Left hindlimb (tissue), 1 donor: ENCODE results near the gene ANTXRL.
"Not testable (repeated sequence)": the region's sequence is repeated elsewhere in the genome, so short reads cannot be mapped to it uniquely, and the experiment has no call there.

Experiments
- DNase-seq: peaks from one replicate; pipeline ENCODE4 v3.0.0-alpha.2; 2018

The ANTXRL gene

DNA sequence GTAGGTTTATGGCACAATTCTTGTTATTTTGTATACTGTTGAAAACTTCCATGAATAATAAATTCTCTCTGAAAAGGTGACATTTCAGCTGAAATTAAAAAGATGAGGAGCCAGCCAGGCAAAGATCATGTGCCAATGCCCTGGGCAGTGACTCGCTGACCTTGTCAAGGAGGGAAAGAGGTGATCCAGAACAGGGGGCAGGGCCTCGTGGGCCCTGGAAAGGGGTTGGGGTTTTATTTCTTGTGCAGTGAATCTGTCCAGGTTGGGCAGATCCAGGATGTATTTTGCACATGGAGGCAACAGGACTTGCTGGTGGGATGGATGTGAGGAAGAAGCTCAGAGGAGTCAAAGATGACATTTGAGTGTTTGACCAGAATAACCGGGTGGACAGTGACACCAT is 31.6 kb upstream of the ANTXRL start:
- DNase-seq, result not testable (repeated sequence)

DNA sequence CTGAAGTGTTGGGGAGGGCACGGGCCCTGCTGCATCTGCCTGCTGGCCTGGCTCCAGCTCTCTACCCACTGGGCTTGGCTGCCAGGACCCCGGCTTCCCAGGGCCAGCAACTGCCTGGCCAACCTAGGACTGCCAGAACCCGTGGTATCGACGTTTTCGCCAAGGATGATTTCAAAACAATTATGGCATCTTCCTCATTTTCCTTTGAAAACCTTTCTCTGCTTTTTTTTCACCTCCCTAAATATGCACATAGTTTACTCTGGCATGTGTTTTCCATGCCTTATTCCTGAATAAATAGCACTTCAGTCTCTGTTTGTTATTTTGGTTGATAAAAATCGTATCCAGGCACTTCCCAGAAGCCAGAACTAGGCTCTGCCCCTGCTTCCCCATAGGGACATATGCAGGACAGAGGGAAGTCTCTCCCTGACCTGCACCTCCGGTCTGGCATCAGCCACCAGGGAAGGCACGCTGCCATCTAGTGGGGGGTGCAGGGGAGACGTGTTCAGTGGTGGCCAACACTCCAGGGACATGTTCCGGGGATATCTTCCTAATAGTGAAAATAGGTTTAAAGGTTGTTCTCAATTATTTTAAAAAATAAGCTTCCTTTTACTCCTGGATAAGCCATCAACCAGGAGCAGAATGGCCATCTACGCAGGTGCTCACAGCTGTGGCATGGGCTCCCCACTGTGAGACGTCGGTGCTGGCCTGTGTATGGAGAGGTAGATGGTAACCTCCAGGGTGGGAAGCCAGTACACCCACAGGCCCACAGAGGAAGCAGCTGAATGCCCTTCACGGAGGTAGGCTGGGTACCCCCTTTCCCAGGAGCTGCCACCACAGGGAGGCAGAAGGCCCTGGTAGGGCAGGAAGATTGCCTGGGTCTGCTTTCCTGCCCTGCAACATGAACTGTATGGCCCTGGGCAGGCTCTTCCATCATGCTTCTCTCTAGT is 30.7 kb upstream of the ANTXRL start:
- DNase-seq, result no peak

DNA sequence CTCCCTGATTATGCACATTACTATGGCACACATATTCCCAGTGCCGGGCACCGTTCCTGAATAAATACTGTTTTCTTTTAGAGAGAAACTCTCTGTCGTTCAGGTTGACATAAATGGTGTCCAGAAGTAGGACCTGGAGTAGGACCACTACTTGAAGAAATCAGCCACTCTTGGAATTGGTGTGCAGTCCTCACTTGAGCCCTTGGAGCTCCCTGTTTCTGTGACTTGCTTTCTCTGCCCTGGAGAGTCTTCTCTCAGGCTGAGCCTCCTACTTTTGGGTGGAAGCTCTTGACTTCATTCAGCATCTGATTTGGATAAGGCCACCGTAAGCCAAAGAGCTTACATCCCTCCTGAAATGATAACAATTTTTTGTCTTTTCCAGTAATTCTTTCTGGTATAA is 29.7 kb upstream of the ANTXRL start:
- no peak for DNase-seq

DNA sequence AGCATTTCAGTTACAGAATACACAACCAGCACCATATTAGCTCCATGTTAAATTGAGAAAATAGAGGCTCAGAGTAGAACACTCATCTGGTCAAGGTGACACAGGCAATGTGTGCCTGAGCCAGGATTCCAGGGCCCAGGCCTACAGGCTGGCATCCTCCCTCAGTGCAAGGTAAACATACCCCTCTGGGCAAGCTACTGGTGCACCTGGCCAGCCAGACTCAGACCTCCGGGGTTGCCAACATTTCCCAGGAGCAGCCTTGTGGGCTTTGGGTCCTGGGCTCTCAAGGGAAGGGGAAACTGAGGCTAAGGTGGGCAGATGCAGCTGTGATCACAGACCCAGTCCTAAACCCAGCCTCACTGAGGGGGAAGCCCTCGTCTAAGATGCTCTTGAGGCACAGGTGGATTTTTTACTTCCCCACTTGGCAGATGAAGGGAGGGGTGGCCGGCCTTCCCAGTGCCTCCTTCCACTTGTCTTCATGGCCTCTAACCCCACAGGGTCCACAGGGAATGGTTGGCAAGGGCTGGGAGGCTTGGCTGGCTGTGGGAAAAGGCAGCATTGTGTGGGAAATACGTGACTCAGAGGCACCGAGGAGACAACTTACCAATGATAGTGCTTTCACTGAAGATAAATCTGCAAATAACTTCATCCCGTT is 23.8 kb upstream of the ANTXRL start:
- DNase-seq, result not testable (repeated sequence)

DNA sequence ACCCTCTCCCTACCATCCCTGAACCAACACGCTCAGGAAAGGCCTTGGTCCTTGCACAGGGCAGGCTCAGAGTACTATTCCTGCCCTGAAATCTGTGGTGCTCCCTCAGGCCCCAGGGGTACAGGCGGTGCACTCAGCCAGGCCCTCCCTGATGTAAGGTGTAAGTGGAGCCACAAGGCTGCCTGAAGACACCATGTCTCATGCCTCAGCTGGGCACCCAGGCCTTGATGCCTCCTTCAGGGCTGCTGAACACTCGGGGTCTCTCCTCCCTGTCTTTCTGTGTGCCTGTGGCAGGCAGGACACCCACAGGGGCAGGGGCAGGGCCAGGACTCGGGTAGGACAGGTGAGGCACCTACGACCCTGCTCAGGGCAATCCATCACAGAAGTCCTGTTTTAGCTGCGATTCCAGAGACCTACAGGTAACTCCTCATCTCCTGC is 22.9 kb upstream of the ANTXRL start:
- DNase-seq, result no peak

DNA sequence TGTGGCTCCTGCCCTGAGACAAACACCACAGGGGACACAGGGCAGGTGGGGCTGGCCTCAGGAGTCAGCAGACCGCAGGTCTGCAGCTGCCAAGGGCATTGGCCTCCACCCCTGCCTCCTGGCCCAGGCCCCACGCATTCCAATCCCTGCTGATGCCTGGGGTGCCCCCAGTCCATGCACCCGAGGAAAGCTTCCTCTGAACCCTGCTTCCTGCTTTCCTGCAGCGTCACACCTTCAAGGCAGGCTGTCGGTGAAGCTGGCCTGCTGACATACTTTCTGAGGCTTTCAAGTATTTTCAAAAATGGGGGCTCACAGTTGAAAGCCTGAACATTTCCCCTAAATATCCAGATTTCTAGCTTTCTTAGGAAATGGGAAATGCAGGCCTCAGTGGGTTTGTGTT is 22.5 kb upstream of the ANTXRL start:
- DNase-seq, result no peak

DNA sequence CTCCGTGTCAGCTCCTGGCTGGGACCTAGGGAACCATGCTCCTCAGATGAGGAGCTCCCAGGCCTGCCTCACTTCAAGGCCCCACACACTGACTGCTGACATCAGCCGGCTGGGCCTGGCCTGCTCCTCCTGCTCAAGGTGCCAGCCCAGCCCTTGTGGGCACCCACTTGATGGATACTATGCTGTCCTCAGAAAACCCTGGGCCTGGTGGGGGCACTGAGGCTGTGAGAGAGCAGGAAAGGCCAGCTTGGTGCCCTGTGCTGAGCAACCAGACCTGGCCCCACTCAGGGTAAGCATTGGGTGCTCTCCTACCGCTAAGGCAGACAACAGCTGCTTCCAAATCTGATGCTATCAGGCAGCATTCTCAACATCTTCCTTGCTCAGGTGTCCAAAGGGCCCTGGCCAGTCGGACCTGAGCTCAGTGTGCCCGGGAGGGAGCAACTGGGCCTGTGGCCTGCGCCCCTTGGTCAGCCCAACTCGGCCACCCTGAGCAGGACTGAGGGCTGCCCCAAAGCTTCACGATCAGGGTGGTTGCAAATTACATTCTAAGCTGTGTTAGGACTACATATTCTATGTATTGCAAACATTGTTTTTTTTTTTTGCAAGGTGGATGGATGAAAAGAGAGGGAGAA is 21.9 kb upstream of the ANTXRL start:
- DNase-seq, result no peak

DNA sequence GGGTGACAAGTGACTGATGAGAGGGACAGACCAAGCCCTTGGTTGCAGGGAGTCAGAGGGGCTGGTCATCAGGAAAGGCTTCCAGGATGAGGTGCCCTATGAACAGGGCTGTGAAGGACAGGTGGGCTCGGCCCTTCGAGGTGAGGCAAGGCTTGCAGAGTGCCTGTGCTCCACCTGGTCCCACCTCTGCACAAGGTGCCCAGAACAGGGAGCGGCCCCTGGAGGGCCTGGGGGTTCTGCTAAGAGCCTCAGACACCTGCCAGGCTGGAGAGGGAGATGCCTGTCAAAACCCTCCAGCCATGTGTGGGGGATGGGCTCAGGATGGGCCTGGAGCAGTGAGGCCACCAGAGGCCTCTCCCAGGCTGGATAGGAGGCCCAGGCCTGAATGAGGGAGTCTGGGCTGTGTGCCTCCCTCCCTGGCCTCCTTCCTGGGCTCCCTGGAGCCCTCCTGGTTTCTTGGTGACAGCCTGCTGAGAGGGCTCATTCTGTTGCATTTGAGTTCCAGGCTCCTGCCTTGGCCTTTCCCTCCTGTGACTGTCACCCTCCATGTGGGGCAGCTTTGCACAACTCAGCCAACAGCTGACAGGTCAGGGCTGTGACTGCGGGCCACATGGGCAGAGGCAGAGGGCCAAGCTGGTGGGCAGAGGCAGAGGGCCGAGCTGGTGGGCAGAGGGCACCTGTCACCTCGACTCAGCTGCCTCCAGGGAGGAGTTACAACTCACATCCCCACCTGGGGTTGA is 21.1 kb upstream of the ANTXRL start:
- DNase-seq, result not testable (repeated sequence)

DNA sequence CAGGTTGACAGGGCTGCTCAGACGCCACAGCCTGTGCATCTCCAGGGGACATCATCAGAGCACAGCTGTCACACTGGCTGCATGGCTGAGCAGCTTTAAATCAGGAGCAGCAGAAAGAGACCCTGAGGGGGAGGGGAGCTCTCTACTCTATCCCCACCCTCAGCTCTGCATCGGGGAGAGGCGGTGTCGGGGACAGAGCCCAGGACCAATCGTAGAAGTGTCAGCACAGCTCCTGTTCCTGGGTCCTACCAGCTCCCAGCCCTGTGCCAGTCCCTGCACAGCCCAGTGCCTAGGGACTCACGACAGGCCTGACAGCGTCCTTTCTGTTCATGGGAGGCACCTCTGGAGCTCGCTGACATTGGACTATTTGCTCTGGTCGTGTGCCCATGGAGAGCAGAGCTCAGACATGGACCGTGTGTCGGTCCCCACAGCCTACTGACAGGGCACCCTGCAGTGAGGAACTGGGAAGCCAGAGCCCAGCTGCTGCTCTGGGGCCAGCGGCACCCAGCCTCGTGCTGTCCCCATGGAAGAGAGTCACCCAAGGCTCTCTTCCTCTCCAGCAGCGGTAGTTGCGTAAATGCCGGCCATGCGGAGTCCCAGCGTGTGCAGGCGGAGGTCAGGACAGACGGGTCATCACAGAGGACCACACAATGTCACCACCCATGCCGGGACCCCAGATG is 20.4 kb upstream of the ANTXRL start:
- DNase-seq, result peak; percentile 13

DNA sequence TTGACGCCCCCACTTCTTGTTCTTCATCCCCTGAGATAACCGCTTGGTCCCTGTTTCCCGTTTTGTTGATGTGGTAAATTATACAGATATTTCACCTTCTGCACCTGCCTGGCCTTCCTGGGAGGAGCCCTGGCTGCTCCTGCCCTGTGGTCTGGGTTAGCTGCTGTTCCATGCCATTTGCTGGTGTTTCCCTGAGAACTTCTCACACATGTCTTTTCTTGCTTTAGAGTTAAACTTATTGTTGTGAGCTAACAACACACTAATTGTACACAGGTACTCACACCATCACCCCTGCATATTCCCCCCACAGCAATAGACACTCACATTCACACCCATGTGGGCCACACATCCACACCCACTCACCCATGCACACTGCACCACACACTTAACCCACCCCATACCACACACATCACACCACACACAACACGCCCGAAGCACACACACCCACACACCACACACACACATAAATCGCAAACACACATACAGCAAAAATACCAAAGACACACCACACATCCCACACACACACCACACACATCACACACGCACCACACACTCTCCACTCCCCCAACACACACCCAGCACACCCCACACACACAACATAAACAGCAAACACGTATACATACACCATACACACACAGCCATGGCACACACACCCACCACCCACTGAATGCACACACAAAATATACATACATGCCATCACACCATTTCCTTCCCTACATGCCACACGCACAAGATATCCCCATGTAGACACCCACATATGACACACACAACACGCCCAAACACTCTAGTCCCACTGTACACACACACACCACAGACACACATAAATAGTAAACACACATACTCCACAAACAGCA is 19.4 kb upstream of the ANTXRL start:
- no peak for DNase-seq

DNA sequence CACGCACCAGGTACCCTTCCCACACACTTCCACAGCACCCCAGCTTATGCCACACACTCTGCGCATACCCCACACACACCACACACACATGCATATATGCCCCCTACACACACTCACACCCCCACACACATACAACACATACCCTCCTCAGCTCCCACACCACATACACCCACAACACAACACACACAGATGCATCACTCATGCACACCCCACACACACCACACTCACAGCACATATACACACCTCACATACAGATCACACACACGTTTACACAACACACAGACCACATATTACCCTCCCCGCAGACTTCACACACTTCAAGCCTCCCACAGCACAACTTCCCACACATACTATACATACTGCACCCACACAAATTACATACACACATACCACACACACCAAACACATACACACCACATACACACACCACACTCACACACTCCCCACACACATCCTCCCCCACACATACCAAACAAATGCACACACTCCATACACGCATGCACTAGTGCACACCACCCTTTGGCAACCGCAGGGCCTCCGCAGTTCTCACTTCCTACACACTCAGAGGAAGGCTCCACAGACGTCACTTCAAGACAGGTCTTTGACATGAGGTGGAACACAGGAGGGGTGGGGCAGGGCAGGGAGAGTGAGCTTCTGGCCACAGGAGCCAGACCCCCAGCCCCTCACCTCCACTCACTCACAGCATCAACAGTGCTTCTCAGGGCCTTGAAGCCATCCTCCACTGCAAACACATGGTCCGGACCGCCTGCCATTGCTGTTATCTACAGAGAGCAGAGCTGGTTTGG is 18.5 kb upstream of the ANTXRL start:
- peak; percentile 9 for DNase-seq

DNA sequence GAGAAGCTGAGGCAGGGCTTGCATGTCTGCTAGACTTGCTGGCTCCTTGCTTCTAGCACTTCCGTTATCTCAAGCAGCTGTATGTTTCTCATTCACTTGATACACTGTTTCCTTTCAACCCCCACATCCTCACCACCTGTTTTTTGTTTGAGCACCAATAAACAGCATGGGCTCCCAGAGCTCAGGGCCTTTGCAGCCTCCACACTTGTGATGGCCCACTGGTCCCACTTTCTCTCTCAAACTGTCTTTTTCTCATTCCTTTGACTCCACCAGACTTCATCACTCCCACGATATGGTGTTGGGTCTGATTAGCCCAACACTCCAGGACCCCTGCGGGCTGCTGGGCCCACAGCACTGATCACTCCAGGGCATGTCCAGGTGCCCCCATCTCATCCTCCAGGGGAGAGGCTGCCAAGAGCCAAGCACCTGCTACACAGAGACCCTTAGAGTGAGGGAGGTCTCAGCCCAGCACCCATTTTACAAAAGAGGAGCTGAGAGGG is 17.2 kb upstream of the ANTXRL start:
- not testable (repeated sequence) for DNase-seq

DNA sequence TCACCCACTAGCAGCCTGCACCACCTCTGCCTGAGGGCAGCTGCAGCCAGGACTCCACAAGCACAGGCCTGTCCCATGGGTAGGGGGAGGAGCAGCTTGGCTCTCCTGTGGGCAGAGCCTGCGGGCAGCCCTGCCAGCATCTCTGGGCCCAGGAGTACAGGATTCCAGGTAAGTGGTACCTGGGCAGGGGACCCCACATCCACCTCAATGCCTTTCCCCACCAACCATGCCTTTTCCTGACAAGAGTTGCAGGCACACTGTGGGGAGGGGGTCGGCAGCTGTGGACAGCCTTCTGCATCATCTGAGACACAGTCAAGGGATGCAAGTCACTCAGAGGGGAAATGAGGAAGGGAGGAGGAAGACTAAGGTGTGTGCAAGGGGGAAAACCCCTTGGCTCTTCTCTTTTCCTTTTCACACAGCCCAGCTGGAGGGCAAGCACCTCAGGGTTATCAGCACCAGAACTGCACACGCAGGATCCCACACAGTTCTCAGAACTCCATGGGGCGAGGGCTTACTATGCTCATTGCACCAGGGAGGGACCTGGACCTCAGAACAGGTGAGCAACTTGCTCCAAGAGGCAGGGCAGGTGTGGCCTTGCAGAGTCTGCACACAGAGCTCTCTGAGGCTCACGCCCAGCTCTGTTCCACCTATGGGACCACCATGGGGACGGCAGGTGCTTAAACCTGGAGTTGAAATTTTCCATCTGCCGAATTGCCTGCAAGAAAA is 16.5 kb upstream of the ANTXRL start:
- peak; percentile 16 for DNase-seq

DNA sequence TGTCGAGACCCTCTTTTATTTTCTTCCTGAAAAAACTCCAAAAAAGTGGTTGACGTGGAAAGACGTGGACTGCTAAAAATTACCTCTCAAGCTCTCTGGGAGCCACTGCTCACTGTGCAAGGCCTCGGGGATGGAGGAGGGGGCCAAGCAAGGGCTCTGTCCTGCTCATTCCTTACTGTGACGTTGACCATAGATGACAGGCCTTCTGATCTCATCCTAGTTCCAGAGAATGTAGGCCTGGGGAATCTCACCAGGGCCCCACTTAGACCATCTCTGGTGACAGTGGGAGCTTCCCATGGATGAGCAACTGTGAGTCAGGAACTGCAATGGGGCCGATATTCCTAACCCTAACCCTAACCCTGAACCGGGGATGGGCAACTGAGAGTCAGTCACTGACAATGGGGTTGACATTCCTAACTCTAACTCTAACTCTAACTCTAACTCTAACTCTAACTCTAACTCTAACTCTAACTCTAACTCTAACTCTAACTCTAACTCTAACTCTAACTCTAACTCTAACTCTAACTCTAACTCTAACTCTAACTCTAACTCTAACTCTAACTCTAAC is 15.8 kb upstream of the ANTXRL start:
- DNase-seq, result not testable (repeated sequence)

DNA sequence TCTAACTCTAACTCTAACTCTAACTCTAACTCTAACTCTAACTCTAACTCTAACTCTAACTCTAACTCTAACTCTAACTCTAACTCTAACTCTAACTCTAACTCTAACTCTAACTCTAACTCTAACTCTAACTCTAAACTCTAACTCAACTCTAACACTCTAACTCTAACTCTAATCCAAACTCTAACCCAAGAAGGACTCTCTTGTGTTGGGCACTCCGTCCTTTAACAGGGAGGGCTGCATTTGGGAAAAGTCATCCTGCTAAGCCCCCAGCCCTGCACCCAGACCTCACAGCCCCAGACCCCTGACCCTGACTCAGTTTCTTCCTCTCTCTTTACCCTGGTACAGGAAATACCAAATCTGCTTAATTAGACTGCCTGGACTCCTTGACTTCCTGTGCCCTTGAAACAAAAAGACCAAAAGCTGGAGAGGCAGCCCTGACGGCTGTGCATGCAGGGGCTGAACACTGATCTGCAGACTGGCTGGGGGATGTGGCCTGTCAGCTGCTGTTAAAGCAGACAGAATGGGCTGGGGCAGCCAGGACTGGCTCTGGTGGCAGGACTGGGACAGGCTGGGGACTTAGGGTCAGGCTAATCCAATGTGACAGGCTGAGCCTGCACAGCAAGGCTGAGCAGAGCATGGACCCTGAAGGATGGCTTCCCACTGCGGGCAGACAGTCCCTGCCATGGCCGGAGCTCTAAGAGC is 14.8 kb upstream of the ANTXRL start:
- not testable (repeated sequence) for DNase-seq

DNA sequence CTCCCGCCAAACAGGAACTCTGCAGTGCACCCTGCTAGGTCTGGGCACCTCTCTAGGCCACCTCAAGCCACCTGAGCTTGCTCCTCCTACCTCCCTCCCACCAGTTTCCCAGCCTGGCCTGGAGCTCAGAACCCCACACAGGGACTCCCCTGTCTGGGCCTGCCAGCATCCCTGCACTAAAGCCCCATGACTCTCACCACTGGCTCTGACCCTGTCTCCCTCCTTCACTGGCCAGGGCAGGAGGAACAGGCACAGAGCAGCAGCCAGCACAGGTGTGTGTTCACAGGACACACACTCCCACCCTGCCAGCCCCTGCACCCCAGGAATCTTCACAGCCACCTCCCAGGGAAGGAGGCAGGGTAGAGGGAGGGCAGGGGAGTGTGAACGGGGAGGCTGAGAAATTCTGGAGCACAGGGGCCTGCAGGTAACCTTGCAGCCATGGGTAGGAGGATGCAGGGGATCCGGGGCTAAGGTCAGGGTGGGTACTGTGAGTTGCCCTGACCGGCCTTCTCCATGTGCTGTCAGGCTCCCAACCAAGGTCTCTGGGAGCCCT is 13.9 kb upstream of the ANTXRL start:
- peak; percentile 19 for DNase-seq

DNA sequence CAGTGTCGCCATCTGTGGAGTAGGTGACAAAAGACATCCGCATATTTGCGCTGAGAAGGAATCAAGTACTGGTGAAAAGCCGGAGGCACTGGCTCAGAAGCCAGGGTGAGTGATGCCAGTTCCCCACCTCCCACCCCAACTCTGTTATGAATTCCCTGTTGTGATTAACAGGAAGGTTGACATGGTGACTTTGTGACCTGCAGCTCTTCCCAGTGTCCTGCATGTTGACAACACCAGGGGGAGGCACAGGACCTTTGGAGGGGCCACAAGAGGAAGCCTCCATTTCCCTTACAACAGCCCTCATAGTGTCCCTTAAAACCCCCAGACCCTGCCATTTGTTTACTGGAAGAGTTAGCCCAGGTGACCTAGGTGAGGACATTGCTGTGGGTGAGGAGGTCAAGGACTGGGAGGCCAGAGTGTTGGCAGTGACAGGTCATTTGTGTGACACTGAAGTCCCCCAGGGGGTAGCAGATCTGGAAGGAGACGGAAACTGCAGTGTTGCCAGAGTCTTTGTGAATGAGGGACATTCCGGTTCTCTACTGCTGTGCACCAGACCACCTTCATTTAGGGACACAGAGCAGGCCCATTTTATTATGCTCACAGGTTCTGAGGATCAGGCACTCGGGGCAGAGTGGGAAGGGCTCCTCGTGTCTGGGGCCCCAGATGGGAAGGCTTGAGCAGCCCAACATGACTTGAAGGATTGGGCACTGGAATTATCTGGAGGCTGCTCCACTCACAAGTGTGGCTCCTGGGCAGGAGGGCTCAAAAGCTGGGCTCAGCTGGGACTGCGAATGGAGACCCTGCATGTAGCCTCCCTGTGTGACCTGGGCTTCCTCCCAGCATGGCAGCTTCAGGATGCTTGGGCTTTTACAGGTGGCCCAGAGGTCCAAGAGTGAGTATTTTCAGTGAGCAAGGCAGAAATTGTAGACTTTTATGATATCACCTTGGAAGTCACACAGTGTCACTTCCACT is 13.0 kb upstream of the ANTXRL start:
- no peak for DNase-seq
